ENCODE measurements around the gene GRK4.

The GRK4 gene

GRCh38 chr4:3017504-3017903 lies 54.1 kb downstream of the GRK4 start:
- DNase-seq: no peak

GRCh38 chr4:3019145-3019846 lies 55.9 kb downstream of the GRK4 start:
- DNase-seq: no peak

DNA sequence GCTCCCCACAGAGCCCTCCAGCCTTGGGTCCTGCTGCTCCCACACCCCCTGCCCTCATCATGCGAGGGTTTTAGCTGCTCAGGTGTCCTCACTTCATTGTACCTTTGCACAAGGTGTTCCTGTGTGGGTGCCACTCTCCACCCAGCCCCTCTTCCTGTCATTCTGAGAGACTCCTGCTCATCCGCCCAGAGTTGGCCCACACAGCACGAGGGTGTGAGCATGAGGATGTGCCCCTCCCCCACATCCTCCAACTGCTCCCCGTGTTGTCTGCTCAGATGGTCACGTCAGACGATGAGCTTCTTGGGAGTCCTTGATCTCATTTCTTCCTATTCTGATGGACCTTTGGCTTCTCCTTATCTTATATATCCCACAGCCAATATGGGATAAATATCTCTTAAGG lies 57.8 kb downstream of the GRK4 start:
- DNase-seq: no peak

DNA sequence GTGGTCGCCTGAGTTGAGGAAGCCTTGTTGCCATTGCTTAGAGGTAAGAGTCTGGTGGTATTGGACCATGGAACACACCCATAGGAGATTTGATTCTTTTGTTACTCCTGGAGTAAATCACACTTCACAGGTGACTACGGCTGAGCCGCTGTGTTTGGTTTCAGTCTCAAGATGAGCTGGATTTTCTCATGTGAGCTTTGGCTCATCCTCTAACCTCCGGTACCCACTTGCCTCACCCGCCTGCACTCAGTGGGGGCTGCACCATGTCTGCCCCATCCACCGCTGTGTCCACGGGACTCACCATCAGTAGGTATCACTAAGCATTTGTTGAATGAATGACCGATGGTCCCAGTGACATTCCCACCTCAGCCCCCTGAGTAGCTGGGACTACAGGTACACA lies 58.3 kb downstream of the GRK4 start:
- no peak for DNase-seq

- no peak for DNase-seq
Observed at GRCh38 chr4:3022112-3022511, 58.7 kb downstream of the GRK4 start.

GRCh38 chr4:3022651-3023050 lies 59.3 kb downstream of the GRK4 start:
- no peak for DNase-seq

DNA sequence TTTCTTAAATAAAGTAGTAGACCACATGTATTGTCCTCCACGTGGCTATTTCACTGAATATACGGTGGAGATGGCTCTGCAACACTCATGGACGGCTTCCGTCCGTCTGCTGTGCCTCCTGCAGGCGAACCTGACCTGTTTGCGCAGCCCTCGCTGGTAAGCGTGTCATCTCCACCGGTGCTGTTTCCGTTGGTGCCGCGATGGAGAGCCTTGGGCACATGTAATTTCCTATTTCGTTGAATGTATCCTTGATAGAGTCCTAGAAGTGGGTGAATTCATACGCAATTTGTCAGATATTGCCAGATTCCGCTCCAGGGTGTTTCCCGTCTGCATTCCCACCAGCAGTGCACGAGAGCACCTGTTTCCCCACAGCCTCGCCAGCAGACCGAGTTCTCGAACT lies 62.5 kb downstream of the GRK4 start:
- no peak for DNase-seq

GRCh38 chr4:3026540-3026939 lies 63.2 kb downstream of the GRK4 start:
- DNase-seq: no peak

- DNase-seq: no peak
Observed at GRCh38 chr4:3029464-3029863, 66.1 kb downstream of the GRK4 start.

DNA sequence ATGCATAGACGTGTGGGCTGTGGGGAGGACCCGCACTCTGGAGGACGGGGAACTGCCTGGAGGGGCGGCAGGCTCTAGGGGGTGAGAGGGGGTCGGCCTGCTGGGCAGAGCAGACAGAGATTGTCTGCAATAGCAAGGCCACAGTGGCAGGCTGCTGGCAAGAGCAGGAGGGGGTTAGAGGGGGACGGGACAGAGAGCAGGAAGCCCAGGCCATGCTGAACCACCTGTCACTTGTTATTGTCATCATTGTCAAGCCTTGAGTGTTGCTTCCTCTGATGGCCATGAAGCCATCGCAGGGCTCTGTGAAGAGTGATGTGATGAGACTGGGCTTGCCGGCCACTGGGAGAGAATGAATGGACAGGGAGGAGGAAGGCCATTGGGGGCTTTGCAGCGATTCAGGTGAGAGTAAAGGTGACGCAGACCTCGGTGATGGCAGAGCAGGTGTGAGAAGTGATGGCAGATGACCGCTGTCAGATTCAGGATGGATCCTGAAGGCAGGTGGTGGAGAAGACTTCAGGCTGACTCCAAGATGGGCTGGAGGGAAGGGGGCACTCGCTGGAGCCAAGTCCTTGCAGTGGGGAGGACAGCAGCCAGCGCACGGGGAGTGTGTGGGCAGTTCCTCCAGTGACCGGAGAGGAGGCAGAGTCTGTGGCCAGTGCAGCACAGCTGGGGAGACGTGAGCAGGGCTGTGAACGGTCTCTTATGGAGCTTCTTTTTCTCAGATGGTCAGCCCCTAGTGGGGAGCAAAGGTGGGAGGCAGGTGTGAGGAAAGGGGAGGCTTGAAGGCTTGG lies 67.4 kb downstream of the GRK4 start:
- no peak for DNase-seq

GRCh38 chr4:3031357-3032082 lies 68.1 kb downstream of the GRK4 start:
- no peak for DNase-seq

GRCh38 chr4:3034231-3034630 lies 70.9 kb downstream of the GRK4 start:
- DNase-seq: no peak

DNA sequence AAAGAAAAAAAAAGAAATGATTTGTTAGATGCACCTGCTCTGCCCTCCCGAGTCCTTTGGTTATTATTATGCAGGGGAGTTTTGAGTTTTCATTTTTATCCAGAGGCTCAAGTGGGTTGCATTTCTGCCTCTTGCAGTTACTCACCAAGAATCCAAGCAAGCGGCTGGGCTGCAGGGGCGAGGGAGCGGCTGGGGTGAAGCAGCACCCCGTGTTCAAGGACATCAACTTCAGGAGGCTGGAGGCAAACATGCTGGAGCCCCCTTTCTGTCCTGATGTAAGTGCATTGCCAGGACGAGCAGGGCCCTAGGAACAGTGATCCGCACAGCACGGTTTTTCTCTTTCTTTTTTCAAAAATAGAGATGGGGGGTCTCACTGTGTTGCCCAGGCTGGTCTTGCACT lies 71.9 kb downstream of the GRK4 start:
- no peak for DNase-seq

DNA sequence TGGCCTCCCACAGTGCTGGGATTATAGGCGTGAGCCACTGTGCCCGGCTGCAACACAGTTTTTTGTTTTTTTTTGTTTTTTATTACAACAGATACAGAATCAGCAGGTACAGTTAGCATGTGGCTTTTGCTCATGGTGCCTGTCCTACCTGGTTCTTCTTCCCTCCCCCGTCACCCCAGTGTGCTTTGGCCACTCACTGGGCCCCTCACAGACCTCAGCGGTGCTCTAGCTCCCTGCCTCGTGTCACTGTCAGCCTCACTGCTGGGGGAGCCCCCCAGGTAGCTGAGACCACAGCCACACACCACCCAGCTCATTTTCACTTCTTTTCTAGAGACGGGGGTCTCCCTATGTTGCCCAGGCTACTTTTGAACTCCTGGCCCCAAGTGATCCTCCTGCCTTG lies 72.3 kb downstream of the GRK4 start:
- DNase-seq: no peak

- no peak for DNase-seq
Observed at GRCh38 chr4:3036131-3036952, 73.0 kb downstream of the GRK4 start.

GRCh38 chr4:3037957-3038461 lies 74.6 kb downstream of the GRK4 start:
- DNase-seq: peak; percentile 56

DNA sequence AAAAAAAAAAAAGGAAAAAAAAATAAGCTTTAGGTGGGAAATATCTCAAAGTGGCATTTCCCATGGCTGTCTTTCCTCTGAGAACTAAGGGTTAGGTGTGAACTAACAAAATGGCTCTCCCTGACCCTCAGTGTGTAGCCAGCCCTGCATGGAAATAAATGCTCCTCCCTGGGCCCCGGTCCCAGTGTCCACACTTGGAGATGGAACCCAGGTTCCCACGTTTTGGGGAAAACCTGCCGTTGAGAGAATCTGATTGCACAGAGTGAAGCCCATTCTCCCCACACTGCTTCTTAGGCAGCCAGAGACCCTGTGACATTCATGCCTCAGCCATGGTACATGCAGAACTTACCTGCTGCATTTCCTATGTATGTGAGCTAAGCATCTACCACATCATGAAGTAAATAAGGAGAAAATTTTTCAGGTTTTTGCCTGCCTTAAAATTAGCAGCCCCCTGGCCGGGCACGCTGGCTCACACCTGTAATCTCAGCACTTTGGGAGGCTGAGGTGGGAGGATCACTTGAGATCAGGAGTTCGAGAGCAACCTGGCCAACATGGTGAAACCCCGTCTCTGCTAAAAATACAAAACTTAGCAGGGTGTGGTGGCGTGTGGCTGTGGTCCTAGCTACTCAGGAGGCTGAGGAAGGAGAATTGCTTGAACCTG lies 76.5 kb downstream of the GRK4 start:
- DNase-seq: no peak

GRCh38 chr4:3040452-3041191 lies 77.3 kb downstream of the GRK4 start:
- no peak for DNase-seq

DNA sequence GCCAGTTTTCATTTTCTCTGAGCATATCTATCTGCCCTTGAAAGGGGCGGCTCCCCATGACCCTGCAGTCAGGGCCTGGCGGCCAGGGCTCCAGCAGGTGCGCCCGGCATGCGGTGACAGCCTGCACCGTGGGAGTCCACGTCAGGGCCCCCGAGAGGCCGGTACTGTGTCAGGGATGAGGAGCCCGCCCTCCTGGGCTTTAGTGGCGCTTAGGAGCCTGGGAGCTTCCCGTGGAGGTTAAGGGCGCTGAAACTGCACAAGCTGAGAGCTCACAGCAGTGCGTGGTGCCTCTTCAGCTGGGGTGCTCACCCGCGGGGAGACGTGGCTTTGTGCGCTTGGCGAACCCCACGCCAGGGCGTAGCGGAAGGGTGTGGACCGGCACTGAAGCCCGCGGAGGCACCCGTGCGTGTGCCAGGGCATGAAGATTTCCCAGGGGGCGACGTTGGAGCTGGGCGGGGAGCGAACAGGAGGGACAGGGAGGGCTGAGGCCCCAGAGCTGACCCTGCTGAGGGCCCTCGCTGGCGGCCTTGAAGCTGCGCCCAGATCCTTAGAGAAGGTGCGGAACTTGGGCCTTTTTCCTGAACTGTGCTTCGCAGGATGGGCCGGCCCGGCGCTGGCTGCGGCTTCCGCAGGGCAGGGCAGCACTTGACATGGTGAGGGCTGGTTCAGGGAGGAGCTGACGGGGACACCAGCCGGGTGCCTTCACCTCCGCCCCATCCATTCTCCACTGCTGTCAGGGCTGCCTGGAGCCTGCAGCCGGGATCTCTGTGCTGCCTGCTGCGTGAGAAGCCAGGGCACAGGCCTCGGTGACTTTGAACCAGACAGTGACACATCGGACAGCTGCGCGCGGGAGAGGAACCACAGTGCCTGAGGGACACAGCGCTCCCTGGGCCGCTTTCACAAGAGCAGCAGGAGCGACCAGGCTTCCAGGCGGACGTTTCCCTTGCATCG lies 78.1 kb downstream of the GRK4 start:
- peak; percentile 61 for DNase-seq

DNA sequence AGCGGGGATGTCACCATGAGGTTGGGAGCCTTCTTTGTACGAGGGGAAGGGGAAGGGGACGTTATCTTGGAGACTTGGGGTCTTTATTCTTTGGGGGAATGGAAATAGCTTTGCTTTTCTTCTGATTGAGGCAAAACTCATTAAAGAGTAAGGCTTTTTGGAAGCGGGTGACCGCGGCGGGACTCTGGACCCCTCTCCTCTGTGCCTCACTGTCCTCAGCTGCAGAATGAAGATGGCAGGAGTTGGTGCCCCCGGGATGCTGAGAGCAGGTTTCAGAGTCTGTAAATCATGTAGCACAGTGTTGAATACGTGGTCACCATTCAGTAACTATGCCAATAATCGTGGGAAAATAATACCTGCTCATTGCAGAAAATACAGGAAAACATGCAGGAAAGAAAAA lies 78.9 kb downstream of the GRK4 start:
- DNase-seq: no peak
